ENCODE results near the gene GRIK3.

Gene GRIK3

DNA sequence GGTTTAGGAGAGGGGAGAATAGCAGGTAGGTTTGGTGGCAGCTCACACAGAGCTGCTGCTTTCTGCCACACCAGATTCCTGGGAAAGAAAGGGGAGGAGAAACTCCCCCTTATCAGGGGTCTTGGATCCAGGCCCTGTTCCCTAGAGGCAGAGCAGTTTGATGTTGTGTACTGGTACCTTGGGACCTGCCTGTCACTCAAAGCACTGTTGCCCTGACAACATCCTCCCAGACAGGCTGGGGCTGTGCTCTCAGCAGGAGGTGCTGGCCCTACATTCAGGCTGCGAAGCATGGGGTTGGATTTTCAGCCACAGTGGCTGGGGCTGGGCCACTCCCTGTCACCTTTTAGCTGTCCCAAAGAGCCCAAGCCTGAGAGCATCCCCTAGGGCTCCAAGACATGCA is 188.0 kb downstream of the GRIK3 start:
- DNase-seq, result no peak

- DNase-seq, result no peak
These were observed 188.5 kb downstream of the GRIK3 start for GRCh38 chr1:36845802-36846201.

DNA sequence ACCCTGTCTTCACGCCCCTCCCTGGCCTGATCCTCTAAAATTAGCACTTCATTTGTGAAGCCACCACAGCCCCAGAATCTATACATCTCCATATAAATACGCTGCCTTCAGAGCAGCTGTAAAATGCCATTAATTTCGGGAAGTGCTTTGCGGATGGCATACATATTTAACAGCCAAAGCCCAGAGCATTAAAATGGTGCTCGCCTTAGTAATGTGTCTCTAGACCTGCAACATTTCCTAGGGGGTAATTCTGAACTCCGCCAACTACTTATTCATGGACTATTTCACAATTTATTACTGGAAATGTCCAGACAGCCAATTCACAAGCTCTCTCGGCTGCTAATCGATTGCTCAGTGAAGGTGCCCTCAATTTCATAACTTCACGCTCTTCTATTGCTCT is 189.4 kb downstream of the GRIK3 start:
- DNase-seq, result no peak

- no peak for DNase-seq
These were observed 190.3 kb downstream of the GRIK3 start for GRCh38 chr1:36843906-36844610.

DNA sequence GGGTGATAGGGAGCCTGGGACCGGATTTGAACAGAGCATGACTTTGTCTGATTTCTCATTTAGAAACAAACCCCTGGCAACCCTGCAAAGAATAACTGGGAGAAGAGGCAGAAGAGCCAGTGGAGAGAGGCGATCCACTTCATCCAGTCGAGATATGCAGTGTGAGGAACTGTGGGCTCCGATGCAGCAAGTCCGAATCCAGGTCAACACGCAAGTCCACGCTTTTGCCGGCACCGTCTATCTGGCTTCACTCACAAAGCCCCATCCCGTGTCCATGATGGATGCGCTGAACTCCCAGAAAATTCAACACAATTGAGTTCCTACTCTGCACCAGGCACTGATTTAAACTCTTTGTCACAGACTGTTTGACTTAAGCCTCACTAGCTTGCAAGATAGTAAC is 191.3 kb downstream of the GRIK3 start:
- no peak for DNase-seq

DNA sequence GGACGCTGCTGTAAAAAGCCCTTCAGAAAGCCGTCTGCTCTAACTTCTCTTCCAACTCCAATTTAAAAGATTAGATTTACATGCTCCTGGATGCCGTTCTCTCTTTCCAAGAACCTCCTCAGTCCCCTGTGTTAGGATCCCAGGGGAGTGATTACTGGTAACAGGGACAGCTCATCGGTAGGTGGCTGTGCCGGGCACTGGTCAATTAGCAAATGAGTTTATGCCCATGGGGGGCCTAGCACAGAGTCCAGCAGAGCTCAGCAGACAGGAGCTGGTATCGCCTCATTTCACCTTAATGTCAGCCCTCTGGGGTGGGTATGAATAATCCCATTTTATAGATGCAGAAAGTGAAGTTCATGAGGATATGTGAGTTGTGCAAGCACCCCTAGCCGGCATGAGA is 191.9 kb downstream of the GRIK3 start:
- no peak for DNase-seq

DNA sequence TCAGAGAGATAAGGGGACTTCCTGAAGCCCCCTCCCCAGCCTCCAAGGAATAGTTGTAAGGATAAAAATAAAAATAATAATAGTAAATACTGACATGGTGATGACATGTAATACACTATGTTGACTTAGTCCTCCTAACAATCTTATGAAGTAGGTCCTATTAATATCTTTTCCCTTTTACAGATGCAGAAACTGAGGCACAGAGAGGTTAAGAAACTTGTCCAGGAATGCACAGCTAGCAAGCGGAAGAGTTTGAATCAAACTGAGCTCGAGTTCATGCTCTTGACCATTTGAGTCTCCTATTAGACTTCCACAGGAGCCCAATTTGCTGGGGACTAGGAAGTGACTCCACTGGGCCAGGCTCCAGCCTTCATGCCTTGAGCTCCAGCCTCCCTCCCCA is 194.8 kb downstream of the GRIK3 start:
- no peak for DNase-seq

DNA sequence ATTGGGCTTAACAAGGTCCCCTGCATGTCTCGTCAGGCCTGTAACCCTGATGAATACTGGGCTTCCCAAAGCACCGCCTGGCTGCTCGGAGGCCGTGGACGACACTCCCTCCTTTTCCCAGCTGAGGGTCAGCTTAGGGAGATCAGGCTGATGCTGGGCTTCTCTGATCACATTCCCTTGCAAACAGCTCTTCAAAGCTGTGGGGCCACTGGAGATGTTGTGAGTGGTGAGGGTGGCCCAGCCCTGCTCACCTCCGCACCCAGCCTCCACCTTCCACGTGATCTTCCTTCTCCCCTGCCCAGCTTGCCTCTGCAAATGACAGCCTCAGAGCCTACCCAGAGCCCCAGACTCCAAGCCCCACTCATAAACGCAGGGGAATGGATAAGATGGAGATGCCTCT is 195.4 kb downstream of the GRIK3 start:
- DNase-seq, result no peak

- DNase-seq, result no peak
These were observed 197.4 kb downstream of the GRIK3 start for GRCh38 chr1:36836916-36837315.

- no peak for DNase-seq
These were observed 198.0 kb downstream of the GRIK3 start for GRCh38 chr1:36836196-36836883.

- DNase-seq, result no peak
These were observed 198.6 kb downstream of the GRIK3 start for GRCh38 chr1:36835696-36836095.

GRCh38 chr1:36835017-36835695 is 199.2 kb downstream of the GRIK3 start:
- no peak for DNase-seq

DNA sequence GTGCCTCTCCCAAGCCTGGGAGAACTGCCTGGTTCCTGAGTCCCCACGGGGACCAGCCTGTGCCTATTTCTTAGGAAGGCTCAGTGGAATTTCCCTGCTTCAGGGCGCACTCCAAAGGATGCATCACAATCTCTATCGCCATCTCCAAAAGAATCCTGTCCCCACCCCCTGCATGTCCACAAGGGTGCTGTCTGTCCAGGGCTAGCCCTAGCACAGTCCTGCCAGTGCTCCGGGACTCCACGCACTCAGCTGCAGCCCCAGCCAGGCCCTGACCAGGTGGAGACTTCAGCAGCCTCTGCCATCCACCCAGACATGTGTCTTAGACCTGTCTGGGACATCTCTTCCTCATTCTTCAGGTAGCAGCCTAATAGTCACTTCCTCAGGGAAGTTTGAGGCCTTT is 199.7 kb downstream of the GRIK3 start:
- DNase-seq, result no peak

GRCh38 chr1:36831186-36831810 is 203.0 kb downstream of the GRIK3 start:
- DNase-seq, result no peak

- no peak for DNase-seq
These were observed 204.4 kb downstream of the GRIK3 start for GRCh38 chr1:36829961-36830360.

DNA sequence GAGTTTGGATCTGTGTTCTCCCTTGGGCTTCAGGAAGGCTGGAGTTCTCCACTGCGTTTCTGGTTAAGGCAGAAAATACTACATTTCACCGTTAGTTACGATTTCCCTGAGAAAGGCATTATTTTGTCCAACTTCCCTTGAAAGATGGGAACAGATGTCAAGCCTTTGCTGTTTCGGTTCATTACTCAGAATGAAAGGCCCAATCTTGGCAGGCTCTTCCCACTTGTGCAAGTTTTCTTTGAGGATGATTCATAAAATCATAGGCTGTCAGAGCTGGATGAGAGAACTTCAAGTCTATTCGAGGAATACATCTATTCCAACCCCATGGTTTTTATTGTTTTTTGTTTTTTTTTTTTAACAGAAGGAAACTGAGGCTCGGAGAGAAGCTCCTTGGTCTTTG is 205.2 kb downstream of the GRIK3 start:
- no peak for DNase-seq

GRCh38 chr1:36825226-36825625 is 209.1 kb downstream of the GRIK3 start:
- no peak for DNase-seq

DNA sequence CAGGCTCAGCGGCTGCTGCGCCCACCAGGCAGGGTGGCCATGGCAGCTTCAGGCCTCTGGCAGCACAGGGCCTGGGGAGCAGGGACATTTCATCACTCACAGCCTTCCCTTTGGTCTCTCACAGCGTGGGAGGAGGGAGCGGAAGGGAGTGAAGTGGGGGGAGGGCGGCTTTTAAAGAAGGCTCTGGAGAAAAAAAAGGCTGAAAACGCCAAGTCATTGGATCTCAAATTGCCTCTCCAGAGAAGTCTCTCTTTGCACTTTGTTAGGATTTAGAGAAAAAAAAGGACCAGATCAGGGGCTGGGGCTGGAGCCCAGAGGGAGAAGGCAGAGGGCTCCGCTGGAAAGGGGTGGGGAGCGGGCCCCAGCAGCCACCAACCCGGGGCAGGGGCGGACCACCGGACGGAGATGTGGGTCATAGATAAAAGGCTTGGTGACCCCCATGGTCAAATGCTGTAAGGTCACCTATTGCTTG is 209.9 kb downstream of the GRIK3 start:
- no peak for DNase-seq

- DNase-seq, result no peak
These were observed 211.7 kb downstream of the GRIK3 start for GRCh38 chr1:36822648-36823047.

DNA sequence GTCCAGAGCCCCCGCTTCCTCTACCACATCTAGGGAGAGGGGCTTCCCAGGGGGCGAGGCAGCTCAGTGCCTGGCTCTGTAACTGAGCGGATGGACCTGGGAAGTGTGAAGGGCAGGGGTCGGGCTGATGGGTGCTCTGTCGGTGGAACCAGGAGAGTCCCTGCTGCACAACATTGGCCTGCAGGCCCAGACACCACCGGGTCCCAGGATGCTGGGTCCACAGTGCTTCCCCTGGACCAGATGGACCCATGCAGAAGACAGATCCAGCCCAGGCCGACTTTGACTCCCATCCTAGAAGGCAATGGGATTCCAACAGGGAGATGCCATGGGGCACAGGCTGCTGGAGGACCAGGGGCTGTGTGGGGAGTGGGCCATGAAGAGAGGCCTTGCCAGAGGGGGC is 212.9 kb downstream of the GRIK3 start:
- DNase-seq, result no peak

DNA sequence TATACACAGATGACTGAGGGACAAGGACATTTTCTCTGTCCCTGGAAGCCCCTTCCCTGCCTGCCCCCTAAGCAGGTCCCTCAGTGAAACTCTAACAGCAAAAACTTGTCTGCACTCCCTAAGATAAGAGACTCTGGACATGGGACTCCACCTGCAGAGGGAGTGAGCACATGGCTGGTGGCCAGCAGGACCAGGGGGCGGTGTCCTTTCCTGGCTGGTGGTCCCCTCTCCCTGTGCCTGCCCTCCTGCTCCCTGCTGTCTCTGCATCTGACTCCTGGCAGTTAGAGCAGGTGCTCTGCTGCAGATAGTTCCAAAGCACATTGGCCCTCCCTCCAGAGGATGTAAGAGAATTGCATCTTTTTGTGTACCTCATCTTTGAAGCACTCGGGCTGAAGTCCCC is 215.5 kb downstream of the GRIK3 start:
- DNase-seq, result no peak

GRCh38 chr1:36816348-36816747 is 218.0 kb downstream of the GRIK3 start:
- no peak for DNase-seq

GRCh38 chr1:36814774-36815173 is 219.5 kb downstream of the GRIK3 start:
- DNase-seq, result no peak

DNA sequence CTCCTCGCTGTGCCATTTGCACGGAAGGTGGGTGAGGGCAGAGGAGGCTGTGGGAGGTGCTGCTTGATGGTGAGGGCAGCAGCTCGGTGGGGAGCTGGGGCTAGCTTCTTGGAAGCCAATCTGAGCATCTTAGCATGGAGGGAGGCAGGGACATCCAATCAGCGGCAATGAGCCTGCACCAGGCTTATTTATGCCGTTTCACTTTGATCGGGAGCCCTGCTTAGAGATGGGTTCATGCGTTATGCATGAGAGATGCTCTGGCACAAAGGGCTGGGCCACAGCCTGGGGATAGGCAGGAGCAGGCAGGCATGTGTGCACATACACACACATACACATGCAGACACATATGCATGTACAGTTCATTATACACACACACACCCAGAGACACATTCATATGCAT is 220.2 kb downstream of the GRIK3 start:
- DNase-seq, result no peak

Data from activated CD4-positive, CD25-positive, alpha-beta regulatory T cell (primary cell).